Adrenal gland (tissue), 5 donors: ENCODE data around the gene CFD.

Experiments used
- POLR2A ChIP-seq, 2 donors: fragments of 450-650 bp; IDR thresholded peaks; one replicate each; pipeline ENCODE4 v1.6.1; 2017; ENCODE audit warnings: antibody characterized with exemption in 2 of 2, mild to moderate bottlenecking in 2 of 2, moderate library complexity in 1 of 2
- TF ChIP-seq, protein P1 (sequence below), 6 experiments: fragments of 450-650 bp in 4 of 6; fragments of 200-600 bp in 2 of 6; sonication (generic) in 1 of 6; IDR thresholded peaks; 1 replicate in 5 of 6; 2 replicates in 1 of 6; pipeline versions ENCODE4 v1.5.1 to v1.8.0; 2016 to 2021; ENCODE audit warnings: antibody characterized with exemption in 6 of 6, mild to moderate bottlenecking in 2 of 6, moderate library complexity in 1 of 6
- donor health status: DM: no; HTN: no; CAD: no.

GRCh38 chr19:827710-828321 is 31.6 kb upstream of the CFD start, which contains the start of gene AZU1:
- TF ChIP-seq, protein P1, sequence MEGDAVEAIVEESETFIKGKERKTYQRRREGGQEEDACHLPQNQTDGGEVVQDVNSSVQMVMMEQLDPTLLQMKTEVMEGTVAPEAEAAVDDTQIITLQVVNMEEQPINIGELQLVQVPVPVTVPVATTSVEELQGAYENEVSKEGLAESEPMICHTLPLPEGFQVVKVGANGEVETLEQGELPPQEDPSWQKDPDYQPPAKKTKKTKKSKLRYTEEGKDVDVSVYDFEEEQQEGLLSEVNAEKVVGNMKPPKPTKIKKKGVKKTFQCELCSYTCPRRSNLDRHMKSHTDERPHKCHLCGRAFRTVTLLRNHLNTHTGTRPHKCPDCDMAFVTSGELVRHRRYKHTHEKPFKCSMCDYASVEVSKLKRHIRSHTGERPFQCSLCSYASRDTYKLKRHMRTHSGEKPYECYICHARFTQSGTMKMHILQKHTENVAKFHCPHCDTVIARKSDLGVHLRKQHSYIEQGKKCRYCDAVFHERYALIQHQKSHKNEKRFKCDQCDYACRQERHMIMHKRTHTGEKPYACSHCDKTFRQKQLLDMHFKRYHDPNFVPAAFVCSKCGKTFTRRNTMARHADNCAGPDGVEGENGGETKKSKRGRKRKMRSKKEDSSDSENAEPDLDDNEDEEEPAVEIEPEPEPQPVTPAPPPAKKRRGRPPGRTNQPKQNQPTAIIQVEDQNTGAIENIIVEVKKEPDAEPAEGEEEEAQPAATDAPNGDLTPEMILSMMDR (IDR thresholded peaks at IDR 0.05): no peak
- no peak for TF ChIP-seq POLR2A (IDR thresholded peaks at IDR 0.05)
